NCI-H524 (cell line): ENCODE measurements around the gene GSC.
"Not testable (repeated sequence)": the region's sequence is repeated elsewhere in the genome, so short reads cannot be mapped to it uniquely, and the experiment has no call there.

ENCODE experiments used
- DNase-seq, 2 experiments: peaks; one replicate each; lab custom pipeline; 2025; lab: John Stamatoyannopoulos, UW

The GSC gene

GRCh38 chr14:94771906-94772490 lies 2.1 kb upstream of the GSC start:
- DNase-seq = peak in 1 of 2 experiments; percentile 23

DNA sequence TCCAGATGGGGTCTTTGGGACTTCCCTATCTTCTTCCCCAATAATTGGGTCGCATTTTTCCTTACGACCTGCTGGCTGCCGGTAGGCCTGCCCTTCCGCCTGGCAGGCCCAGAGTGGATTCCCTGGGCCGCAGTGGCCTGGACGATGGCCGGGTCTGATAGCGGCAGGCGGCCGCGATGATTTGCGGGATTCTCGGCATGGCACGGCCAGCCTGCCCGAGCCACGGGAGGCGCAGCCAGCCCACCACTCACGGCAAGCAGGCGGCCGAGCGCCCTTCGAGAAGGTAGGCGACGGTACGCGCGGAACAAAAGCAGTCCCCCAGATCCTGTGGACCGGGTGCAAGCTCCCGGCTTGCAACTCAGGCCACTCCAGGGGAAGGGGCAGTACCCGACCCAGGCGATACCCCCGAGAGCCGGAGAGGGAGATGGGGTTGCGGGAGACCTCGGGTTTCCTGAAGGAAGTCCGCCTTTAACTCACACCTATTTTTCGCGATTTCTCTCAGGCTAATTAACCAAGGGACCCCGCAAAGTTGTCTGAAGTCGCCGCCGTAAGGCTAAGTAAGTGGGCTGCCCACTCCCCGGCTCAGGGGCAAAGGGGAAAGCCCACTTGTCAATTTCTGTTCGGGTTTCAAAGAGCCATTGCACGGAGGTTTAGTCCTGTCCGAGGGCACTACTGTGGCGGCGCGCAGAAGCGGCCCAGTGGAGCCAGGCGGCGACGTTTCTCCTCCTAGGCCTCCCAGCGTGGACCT lies 1.4 kb upstream of the GSC start:
- no peak for DNase-seq

- DNase-seq = no peak
These were observed 873 bp upstream of the GSC start for GRCh38 chr14:94770815-94771157.

- DNase-seq = peak; percentile 66 to 79
These were observed 387 bp upstream of the GSC start for GRCh38 chr14:94770251-94770749.

DNA sequence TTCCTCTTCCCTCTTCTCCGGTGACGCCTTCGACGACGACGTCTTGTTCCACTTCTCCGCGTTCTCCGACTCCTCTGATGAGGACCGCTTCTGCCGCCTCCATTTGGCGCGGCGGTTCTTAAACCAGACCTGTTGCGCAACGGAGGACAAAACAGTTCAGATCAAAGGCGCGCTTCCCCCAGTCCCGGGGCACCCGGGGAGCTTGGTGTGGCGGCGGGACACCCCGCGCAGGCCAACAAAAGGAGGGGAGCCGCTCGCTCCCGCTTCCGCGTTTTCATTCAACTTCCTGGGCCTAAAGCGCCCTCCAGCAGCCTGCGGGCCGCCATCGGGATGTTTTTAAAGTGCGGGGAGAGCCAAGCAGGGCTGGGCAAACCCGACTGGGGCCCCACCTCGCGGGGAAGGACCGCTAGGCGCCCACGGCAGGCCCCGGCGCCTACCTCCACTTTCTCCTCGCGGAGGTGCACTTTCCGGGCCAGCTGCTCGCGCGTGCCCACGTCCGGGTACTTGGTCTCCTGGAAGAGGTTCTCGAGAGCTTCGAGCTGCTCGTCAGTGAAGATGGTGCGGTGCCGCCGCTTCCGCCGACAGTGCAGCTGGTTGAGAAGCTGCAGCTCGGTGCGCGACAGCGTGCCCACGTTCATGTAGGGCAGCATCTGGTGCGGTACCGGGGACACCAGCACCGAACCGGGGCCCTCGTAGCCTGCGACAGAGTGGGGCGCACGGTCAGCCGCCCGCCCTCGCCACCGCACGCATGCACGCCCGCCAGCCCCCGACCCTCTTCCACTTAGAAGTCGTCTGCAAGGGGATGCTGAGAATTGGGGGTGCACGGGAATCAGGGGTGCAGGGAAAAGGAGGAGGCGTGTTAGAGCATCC lies 1.2 kb downstream of the GSC start:
- DNase-seq = peak in 1 of 2 experiments; percentile 22

GRCh38 chr14:94768141-94768520 lies 1.8 kb downstream of the GSC start:
- DNase-seq = no peak

DNA sequence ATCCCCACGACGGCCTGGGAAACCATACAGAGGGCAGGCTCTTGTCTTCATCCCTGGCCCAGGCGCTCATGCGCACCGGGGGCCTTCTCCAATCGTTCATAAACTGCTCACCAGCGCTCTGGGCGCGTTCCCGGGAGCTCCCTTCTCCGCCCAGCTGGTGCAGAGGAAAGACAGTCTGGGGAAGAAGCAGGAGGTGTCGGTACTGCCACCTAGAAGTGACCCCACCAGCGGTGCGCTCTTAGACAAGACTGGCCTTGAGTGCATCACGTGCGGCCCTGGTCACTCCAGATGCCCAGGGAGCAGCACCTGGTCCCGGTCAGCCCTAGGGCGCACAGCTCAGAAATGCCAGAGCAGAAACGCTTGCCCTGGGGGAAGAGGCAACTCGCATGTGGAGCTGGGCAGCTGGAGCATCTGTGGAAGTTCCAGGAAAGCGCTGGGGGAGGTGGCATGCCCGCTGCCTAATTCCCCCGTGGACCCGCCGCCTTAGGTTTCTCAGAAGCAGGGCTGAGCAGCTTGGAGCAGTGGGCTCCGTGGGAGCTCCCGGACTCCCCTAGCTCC lies 2.5 kb downstream of the GSC start:
- DNase-seq = peak; percentile 33 to 36

- no peak for DNase-seq
These were observed 5.3 kb downstream of the GSC start for GRCh38 chr14:94764573-94764972.

DNA sequence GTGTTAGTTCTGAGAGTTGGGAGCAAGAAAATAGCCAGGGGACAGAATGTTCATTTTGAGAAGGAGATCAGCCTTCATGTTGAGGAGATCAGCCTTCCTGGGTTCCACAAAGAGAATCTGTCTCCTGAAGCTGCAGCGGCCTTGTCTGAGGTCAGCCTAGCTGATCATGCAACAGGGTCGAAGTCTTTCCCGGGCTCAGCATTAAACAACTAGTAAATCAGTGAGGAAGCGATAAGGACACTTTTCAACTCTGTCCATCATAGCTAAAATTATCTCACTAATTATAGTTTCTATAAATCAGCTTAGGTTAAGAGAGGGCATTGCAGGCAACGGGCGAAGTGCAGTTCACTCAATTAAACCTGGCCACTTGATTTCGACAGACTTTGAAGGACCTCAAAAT lies 7.5 kb downstream of the GSC start:
- peak; percentile 67 to 73 for DNase-seq

GRCh38 chr14:94761997-94762377 lies 7.9 kb downstream of the GSC start:
- no peak for DNase-seq

GRCh38 chr14:94761348-94761996 lies 8.4 kb downstream of the GSC start:
- peak; percentile 99 to 100 for DNase-seq

GRCh38 chr14:94756310-94756882 lies 13.5 kb downstream of the GSC start:
- no peak for DNase-seq

DNA sequence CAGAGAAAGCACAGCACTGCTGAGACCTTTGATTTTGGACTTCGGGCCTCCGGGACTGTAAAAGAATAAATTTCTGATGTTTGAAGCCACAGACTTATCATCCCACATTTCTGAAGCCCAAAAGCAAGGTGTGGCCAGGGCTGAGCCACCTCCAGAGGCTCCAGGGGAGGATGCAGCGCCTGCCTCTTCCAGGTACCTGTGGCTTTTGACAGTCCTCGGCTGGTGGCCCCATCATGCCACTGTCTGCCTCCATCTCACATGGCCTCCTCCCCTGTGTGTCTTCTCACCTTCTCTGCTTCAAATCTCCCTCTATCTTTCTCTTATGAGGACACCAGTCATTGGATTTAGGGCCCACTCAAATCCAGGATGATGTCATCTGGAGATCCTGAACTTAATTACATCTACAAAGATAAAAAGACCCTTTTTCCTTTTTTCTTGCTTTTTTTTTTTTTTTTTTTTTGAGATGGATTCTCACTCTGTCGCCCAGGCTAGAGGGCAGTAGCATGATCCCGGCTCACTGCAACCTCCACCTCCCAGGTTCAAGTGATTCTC lies 15.4 kb downstream of the GSC start:
- no peak for DNase-seq

- DNase-seq = peak in 1 of 2 experiments; percentile 28
These were observed 17.1 kb downstream of the GSC start for GRCh38 chr14:94752591-94753436.

DNA sequence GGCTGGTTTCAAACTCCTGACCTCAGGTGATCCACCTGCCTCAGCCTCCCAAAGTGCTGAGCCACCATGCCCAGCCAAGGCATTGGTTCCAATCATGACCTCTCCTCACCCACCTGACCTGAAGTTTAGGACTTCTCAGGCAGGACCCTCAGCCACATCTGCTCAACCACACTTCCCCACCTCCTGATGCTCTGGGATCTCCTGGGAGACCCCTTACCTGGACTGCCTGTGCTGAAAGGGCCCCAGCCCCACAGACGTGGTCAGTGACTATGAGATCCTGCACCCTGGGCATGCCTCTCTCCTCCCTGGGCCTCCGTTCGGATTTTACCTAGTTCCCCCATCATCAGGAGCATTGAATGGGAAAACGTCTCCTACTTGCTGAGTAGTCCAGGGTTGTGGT lies 18.0 kb downstream of the GSC start:
- DNase-seq = no peak

- no peak for DNase-seq
These were observed 18.6 kb downstream of the GSC start for GRCh38 chr14:94751321-94751720.

DNA sequence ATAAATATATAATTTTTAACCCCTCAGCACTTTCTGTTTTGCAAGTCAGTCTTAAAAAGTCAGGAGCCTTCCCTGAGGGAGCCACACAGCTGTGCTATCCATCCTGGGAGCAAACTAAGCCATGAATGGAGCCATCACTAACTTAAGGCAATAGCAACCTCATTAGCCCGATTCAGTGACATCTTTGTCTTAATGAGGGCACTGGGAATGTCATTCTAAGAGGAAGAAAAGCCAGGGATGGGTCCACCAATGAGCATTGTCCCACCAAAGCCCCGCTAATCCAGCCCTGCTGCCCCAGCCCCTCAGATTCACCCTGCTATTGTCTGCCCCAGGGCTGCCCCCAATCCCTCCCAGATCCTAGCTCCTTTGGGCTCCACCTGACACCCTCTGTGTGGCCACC lies 19.5 kb downstream of the GSC start:
- no peak for DNase-seq

DNA sequence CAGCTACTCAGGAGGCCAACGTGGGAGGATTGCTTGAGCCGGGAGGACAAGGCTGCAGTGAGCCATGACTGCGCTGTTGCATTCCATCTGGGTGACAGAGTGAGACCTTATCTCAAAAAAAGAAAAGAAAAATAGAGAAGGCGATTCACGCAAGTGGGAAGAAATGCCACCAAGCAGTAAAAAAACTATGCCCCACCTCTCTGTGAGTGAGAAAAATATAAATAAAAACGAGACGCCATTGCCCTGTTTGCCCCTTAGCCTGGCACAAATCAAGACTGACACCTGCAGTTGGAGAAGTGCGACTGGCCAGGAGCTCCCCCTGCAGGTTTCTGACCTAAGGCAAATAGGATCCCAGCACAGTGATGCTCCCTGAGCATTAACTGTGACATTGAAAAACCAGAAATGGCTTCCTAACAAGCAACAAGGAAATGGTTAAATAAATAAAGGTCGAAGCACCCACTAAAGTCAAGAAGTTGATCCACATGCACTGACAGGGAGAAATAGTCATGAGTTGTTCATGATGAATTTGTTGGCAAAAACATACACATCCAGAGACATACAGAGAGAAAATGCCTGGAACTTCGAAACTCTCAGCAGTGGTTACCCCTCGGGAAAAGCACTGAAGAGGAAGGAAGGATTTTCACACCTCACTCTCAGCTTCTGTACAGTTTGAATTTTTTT lies 21.1 kb downstream of the GSC start:
- DNase-seq = peak; percentile 35 to 76

DNA sequence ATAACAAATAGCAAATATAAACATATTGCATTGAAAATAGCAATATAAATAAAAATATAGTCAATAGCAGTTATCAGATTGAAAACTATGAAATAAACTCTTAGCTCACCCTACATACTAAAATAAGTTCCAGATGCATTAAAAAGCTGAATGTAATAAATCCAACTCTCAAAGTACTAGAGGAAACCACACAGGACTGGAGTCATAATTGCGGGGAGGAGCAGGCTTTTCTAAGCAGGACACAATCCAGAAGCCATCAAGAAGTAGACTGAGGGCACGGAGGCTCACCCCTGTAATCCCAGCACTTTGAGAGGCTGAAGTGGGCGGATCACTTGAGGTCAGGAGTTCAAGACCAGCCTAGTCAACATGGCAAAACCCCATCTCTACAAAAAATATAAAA lies 22.2 kb downstream of the GSC start:
- no peak for DNase-seq

GRCh38 chr14:94747153-94747552 lies 22.8 kb downstream of the GSC start:
- not testable (repeated sequence) for DNase-seq
